GM19239 (cell line): ENCODE results near the gene EFTUD2.
A peak's percentile ranks its signal among the peaks of the same experiment; 100 is the strongest.

Experiments
- DNase-seq: peaks from one replicate; pipeline ENCODE4 v3.0.0; 2011; ENCODE audit warnings: low spot score; ENCODE audit not compliant: insufficient read length
- FAIRE-seq: peaks from 2 replicates; lab custom pipeline; 2011; peaks lifted over from hg19 to GRCh38; lab: Jason Lieb, UNC

The EFTUD2 gene

DNA sequence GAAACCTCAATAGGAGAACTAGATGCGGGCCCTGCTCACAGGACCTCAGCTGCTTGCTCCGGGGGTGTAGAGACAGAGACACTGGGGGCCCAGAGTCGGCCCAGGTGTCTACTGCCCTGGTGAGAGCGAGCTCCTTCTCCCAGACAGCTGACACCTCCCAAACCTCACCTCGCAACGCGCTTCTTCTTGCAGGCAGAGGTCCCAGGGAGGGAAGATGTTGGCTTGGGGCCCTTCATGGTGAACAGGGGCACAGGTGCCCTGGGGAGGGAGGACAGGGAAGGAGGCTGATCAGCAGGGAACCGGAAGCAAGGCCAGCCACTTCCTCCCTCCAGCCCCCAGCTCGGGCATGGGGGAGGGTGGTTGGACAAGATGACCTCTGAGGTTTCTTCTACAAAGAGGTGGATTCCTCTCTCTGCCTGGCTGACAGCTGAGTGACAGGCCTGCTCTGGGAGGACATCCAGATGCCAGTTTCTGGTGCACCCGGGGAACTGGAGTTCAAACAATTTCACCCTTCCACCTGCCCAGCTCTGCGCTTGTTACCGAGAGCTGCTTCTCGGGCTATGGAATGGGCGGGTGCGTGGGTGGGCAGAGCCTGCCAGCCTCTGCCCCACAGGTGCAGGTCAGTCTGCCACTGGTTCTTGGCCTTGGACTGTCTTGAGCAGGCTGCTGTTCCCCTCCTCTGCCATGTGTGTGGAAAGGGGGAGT is 27.7 kb upstream of the EFTUD2 start:
- DNase-seq, result no peak
- no peak for FAIRE-seq

- DNase-seq (no peak), FAIRE-seq (no peak)
Observed at GRCh38 chr17:44925731-44926697, 26.8 kb upstream of the EFTUD2 start.

DNA sequence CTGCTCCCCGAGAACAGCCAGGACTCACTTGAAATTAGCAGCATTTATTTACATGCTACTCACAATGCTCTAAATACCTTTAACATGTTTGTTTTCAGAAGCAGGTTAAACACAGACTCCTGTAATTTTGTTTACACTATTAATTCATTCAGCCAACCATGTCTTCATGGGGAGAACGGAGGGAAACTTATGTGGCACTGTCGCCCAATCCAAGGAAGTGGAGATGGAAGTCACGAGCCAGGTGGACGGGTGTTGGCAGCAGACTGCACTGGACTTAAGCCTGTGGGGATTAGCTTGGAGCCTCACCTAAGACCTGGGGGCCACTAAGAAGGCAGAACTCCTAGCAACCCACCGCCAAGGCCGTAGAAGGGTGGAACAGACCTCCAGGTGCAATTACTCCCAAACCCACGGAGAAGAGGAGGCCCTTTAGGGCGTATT is 24.9 kb upstream of the EFTUD2 start:
- DNase-seq (no peak), FAIRE-seq (no peak)

DNA sequence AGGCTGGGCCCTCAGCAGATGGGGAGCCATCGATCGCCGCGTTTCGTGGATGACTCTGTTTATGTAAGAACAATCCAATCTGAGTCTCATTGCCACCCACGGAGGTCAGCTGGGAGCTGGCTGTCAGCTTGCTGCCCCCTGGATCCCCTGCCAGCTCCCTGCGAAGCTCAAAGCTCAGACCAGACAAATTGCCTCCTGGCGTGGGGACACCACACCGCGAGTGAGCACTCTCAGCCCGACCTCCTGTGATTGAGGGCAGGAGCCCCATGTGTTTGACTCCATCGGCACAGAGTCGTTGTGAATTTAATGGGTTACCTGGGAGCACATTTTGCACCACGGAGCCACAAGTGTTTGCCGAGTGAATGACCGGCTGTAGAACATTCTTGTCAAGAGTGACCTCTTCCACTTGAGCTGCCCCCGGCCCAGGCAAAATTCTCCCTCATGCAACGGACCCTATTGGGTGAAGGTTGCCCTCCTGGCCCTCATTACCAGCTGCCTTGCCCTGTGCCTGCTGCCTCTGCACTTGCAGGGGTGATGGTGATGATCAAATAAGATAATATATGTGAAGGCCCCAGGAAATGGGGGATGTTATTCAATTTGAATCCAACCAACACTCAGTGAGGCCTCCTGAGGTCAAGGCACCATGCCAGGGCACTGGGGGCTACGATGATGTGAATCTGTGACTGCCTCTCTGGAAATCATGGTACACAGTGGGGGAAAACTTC is 23.7 kb upstream of the EFTUD2 start:
- DNase-seq, result no peak
- FAIRE-seq, result no peak

- FAIRE-seq (no peak), DNase-seq (no peak)
Observed at GRCh38 chr17:44922136-44922535, 22.9 kb upstream of the EFTUD2 start.

DNA sequence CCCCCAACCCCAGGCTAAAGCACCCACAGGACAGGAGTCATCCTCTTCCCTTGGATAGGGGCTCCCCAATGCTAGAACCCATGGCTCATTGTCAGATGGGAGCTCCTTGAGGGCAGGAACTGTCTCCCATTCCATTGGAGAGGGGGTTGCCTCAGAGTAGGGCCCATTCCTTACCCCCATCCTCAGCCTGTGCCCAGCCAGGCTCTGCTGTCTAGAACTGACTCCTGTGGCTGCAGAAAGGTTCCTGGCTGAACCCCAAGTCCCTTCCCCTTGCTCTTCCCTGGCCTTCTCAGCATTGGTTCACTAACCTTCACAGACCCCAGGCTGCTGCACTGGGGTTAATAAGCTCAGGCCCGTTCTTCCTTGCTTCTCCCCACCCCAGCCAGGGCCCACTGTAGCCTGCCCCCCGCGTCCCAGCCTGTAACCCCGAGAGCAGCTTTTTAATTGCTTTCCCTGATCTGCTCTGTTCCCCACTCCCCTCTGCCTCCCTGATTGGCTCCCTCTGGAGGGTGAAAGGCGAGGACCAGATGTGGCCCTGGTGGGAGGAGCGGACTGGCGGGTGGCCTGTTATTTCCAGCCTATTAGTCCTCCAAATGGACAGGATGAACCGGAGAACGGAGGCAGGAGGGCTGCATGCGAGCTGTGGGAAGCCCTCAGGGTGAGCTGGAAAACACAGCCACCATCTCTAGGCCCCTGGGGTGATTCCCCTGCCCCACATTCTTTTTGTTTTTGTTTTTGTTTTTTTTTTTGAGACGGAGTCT is 22.1 kb upstream of the EFTUD2 start:
- FAIRE-seq (no peak), DNase-seq (no peak)

DNA sequence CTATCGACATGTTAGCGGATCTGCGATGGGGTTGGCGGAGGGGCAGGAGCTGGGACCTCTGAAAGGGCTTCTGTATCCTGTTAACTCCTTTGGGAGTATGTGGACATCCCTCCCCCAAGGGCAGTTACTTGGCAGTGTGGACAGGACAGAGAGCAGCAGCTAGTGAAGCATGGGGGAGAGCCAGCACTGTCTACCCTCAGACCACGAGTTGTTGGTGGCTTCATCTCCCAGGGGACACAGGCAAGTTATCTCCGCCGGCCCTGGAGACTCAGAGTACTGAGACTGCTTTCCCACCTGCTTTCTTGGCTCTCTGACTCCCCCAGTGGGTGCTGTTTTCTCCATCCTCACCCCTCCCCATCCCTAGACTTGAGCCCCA is 21.3 kb upstream of the EFTUD2 start:
- FAIRE-seq (peak; percentile 8), DNase-seq (peak; percentile 45)

DNA sequence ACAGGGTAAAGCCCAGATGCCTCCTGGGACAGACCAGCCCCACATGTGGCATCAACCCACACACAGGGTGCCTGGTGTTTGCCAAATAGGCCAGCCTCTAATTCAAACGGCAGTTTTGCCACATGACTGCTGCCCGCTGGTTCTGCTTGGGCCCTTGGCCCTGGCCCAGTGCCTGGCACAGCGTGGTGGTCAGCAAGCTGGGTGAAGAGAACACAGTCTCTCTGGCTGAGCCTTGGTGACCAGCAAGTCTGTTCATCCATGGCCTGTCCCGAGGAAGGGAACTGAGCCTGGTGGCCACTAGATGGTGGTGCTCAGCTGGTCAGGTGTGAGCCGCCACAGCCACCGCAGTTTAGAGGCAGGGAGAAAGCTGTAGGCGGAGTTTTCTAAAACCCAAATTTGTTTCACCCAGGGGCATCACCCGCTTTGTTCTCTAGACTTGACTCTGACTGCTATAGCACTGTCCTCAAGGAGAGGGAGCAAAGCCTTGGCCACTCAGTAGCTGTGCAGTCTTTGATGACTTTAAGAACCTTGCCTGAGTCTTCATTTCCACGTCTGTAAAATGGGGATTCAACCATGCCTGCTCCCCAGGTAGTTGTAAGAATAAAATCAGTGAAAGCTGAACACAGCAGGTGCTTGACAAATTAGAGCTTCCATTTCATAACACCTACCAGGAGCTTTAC is 20.8 kb upstream of the EFTUD2 start:
- FAIRE-seq (peak; percentile 93), DNase-seq (peak; percentile 91)

GRCh38 chr17:44919411-44919810 is 20.2 kb upstream of the EFTUD2 start:
- DNase-seq (no peak), FAIRE-seq (no peak)

DNA sequence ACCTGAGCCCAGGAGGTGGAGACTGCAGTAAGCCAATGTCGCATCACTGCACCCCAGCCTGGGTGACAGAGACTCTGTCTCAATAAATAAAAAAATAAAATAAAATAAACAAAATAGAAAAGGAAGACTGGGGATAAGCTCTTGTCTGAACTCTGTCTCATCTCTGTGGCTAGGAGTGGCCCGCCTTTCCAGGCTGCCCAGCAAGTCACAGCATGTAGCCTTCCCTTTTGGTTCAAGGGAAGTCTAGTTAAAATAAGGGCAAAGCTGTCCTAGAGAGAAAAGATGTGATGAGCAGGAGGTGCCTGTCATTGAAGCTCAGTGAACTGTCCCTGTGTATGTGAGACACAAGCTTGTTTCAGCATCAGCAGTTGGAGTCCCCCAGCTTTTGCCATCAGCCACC is 18.8 kb upstream of the EFTUD2 start:
- FAIRE-seq (no peak), DNase-seq (no peak)

DNA sequence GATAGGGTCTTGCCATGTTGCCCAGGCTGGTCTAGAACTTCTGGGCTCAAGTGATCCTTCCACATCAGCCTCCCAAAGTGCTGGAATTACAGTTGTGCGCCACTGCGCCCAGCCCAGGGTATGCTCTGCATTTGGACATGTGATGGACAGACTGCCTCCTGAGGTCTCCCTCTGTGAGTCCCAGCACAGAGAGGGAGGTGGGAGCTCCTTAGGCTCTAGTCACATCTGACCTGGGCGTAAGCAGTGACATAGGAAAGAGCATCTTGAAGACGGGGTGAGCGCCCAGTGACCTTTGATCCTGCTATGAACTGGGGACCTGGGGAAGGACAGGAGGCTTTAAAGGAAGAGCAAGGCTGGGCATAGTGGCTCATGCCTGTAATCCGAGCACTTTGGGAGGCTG is 18.2 kb upstream of the EFTUD2 start:
- no peak for FAIRE-seq
- no peak for DNase-seq

GRCh38 chr17:44916781-44917241 is 17.6 kb upstream of the EFTUD2 start:
- DNase-seq (no peak), FAIRE-seq (no peak)

DNA sequence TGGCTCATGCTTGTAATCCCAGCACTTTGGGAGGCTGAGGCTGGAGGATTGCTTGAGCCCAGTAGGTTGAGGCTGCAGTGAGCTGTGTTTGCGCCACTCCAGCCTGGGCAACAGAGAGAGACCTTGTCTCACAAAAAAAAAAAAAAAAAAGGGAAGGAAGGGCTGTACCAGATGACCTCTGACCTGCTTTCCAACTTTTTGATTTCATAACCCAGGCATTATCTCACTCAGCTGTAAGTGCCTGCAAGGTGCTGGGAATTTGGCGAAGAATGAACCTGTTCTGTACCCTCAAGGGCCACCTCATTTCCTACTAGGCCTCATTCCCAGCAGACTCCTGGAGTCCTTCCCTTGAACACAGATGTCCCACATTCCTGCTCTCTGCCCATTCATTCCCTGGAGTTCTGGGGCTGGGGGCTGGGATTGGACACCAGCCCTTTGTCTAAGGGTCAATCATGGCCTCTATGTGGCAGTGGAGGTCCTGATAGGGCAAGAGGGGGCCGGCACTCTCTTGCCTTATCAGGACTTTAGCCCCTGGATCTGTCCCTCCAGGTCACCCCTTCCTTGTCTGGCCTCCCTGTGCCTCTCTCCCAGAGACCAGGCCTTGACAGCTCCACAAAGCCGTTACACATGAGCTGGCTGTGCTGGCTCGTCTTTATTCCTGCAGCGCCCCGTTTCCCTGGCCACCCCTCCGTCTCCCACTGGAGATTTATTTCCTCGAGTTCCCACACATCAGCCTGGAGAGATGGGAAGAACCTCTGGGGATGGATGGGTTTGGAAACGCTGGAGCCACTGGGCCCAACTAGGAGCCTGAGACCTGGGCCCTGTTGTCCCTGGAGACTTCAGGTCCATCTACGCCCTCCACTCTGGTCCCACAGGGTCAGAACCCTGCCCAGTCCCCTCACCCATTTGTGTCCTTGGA is 16.9 kb upstream of the EFTUD2 start:
- no peak for FAIRE-seq
- no peak for DNase-seq

DNA sequence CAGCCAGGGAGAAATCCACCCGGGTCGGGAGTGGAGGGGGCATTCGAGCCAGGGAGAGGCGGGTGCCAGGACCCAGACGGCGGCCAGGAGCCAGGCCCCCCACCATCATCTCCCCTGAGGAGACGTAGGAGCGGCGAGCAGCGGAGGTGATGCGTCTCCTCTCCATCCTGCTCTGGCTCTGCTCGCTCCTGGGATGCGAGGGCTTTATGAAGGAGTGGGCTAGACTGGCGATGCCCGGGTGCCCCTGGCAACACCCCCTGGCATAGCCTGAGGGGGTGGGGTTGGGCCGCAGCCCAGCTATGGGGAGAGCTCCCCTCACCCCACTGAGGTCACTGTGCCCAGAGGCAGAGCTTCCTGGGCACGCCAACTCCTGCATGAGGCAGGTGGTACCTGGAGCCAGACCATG is 16.1 kb upstream of the EFTUD2 start, which contains the start of gene GFAP:
Gene GFAP (minus strand): TSS at position 180 of the 406 bp plus-strand sequence. CDS start 14 bp downstream, at position 166.
- DNase-seq (no peak), FAIRE-seq (no peak)

GRCh38 chr17:44914698-44915271 is 15.5 kb upstream of the EFTUD2 start:
- no peak for DNase-seq
- FAIRE-seq, result no peak

GRCh38 chr17:44914148-44914547 is 14.9 kb upstream of the EFTUD2 start:
- FAIRE-seq, result no peak

GRCh38 chr17:44913676-44914075 is 14.4 kb upstream of the EFTUD2 start:
- FAIRE-seq, result no peak
- DNase-seq, result no peak

More at GRCh38 chr17:44914148-44914547, 14.9 kb upstream of the EFTUD2 start:
- no peak for DNase-seq
